GM21515 (cell line): ENCODE measurements around the gene USP47.

Experiments
- ATAC-seq: cut with Tn5 transposase; IDR thresholded peaks from one replicate; pipeline ENCODE4 v1.9.1; 2021; ENCODE audit not compliant: unreplicated experiment

USP47 gene

GRCh38 chr11:11865449-11865848 is 23.7 kb downstream of the USP47 start:
- no peak for ATAC-seq

- ATAC-seq = no peak
Observed at GRCh38 chr11:11866203-11866602, 24.4 kb downstream of the USP47 start.

- no peak for ATAC-seq
Observed at GRCh38 chr11:11867720-11868119, 25.9 kb downstream of the USP47 start.

- no peak for ATAC-seq
Observed at GRCh38 chr11:11871991-11872401, 30.2 kb downstream of the USP47 start.

GRCh38 chr11:11876458-11876857 is 34.7 kb downstream of the USP47 start:
- no peak for ATAC-seq

- ATAC-seq = no peak
Observed at GRCh38 chr11:11880179-11880578, 38.4 kb downstream of the USP47 start.

- ATAC-seq = no peak
Observed at GRCh38 chr11:11882539-11882938, 40.8 kb downstream of the USP47 start.

- no peak for ATAC-seq
Observed at GRCh38 chr11:11884351-11884750, 42.6 kb downstream of the USP47 start.

- peak; percentile 71 for ATAC-seq
Observed at GRCh38 chr11:11884774-11885481, 43.2 kb downstream of the USP47 start.

GRCh38 chr11:11894486-11894885 is 52.7 kb downstream of the USP47 start:
- ATAC-seq = no peak

GRCh38 chr11:11895672-11896071 is 53.9 kb downstream of the USP47 start:
- ATAC-seq = no peak

GRCh38 chr11:11898648-11899047 is 56.9 kb downstream of the USP47 start:
- no peak for ATAC-seq

- no peak for ATAC-seq
Observed at GRCh38 chr11:11899401-11899800, 57.6 kb downstream of the USP47 start.

GRCh38 chr11:11901929-11902328 is 60.2 kb downstream of the USP47 start:
- no peak for ATAC-seq

GRCh38 chr11:11909727-11910126 is 68.0 kb downstream of the USP47 start:
- no peak for ATAC-seq

GRCh38 chr11:11910541-11910940 is 68.8 kb downstream of the USP47 start:
- no peak for ATAC-seq

GRCh38 chr11:11913395-11913794 is 71.6 kb downstream of the USP47 start:
- ATAC-seq = no peak

GRCh38 chr11:11915625-11916024 is 73.9 kb downstream of the USP47 start:
- ATAC-seq = no peak

GRCh38 chr11:11916981-11917399 is 75.2 kb downstream of the USP47 start:
- no peak for ATAC-seq

- no peak for ATAC-seq
Observed at GRCh38 chr11:11923828-11924227, 82.1 kb downstream of the USP47 start.

- no peak for ATAC-seq
Observed at GRCh38 chr11:11929920-11930319, 88.1 kb downstream of the USP47 start.

GRCh38 chr11:11931461-11932055 is 89.8 kb downstream of the USP47 start:
- ATAC-seq = no peak

GRCh38 chr11:11935536-11935935 is 93.8 kb downstream of the USP47 start:
- no peak for ATAC-seq
